Adrenal gland (tissue), 5 donors: ENCODE measurements around the gene DMXL2.

ENCODE experiments used
- POLR2A ChIP-seq, 2 donors: fragments of 450-650 bp; IDR thresholded peaks; one replicate each; pipeline ENCODE4 v1.6.1; 2017; ENCODE audit warnings: antibody characterized with exemption in 2 of 2, mild to moderate bottlenecking in 2 of 2, moderate library complexity in 1 of 2
- TF ChIP-seq, protein P1 (sequence below), 6 experiments: fragments of 450-650 bp in 4 of 6; fragments of 200-600 bp in 2 of 6; sonication (generic) in 1 of 6; IDR thresholded peaks; 1 replicate in 5 of 6; 2 replicates in 1 of 6; pipeline versions ENCODE4 v1.5.1 to v1.8.0; 2016 to 2021; ENCODE audit warnings: antibody characterized with exemption in 6 of 6, mild to moderate bottlenecking in 2 of 6, moderate library complexity in 1 of 6
- donor health status: DM: no; HTN: no; CAD: no.

DNA sequence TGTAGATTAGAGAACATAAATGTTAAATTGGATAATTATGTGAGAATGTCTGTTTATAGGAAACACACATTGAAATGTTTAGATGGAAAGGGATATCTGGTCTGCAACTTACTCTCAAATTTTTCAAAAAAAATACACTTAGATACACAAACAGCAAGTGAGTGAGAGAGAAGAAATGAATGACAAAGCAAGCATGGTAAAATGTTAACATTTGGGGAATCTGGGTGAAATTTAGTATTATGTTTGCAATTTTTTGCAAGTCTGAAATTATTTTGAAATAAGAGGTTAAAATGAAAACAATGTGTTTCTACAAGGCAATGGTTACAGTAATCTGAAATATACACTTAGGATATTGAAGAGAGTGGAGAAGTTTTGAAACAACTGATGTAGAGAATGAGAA, 146.8 kb downstream of the DMXL2 start:
- TF ChIP-seq, protein P1, sequence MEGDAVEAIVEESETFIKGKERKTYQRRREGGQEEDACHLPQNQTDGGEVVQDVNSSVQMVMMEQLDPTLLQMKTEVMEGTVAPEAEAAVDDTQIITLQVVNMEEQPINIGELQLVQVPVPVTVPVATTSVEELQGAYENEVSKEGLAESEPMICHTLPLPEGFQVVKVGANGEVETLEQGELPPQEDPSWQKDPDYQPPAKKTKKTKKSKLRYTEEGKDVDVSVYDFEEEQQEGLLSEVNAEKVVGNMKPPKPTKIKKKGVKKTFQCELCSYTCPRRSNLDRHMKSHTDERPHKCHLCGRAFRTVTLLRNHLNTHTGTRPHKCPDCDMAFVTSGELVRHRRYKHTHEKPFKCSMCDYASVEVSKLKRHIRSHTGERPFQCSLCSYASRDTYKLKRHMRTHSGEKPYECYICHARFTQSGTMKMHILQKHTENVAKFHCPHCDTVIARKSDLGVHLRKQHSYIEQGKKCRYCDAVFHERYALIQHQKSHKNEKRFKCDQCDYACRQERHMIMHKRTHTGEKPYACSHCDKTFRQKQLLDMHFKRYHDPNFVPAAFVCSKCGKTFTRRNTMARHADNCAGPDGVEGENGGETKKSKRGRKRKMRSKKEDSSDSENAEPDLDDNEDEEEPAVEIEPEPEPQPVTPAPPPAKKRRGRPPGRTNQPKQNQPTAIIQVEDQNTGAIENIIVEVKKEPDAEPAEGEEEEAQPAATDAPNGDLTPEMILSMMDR (IDR thresholded peaks at IDR 0.05): no peak
- no peak for TF ChIP-seq POLR2A (IDR thresholded peaks at IDR 0.05)
